DOHH2 (cell line): ENCODE data around the gene CADPS2.
A peak's percentile ranks its signal among the peaks of the same experiment; 100 is the strongest.

ENCODE experiments used
- CTCF ChIP-seq: fragments of 200-600 bp; sonication (generic); IDR thresholded peaks from one replicate; pipeline ENCODE4 v1.5.1; 2014; ENCODE audit warnings: antibody characterized with exemption, mild to moderate bottlenecking, low read depth, low read length; ENCODE audit not compliant: poor library complexity, severe bottlenecking
- EZH2phosphoT487 ChIP-seq: fragments of 200-600 bp; sonication (generic); IDR thresholded peaks from 2 replicates; pipeline ENCODE4 v1.6.1; 2017; ENCODE audit warnings: borderline replicate concordance, mild to moderate bottlenecking, antibody characterized with exemption, low read length, moderate library complexity, mixed read lengths

- TF ChIP-seq CTCF (peak; percentile 74), EZH2phosphoT487 (no peak)
Observed at GRCh38 chr7:122528879-122529481, 357.3 kb downstream of the CADPS2 start.
